SU-DHL-6 (cell line): ENCODE results near the gene TSHZ2.

Source experiments
- EZH2phosphoT487 ChIP-seq: fragments of 200-600 bp; sonication (generic), shearing (Covaris generic); conservative IDR thresholded peaks from 2 replicates; pipeline ENCODE4 v1.6.1; 2018; ENCODE audit warnings: mild to moderate bottlenecking, antibody characterized with exemption, low read length, moderate library complexity, mixed read lengths
- TF ChIP-seq, protein P1 (sequence below): fragments of 200-600 bp; sonication (generic); IDR thresholded peaks from one replicate; pipeline ENCODE4 v1.5.1; 2017; ENCODE audit warnings: antibody characterized with exemption, mild to moderate bottlenecking, low read length, moderate library complexity; ENCODE audit not compliant: insufficient read depth, poor library complexity, severe bottlenecking

DNA sequence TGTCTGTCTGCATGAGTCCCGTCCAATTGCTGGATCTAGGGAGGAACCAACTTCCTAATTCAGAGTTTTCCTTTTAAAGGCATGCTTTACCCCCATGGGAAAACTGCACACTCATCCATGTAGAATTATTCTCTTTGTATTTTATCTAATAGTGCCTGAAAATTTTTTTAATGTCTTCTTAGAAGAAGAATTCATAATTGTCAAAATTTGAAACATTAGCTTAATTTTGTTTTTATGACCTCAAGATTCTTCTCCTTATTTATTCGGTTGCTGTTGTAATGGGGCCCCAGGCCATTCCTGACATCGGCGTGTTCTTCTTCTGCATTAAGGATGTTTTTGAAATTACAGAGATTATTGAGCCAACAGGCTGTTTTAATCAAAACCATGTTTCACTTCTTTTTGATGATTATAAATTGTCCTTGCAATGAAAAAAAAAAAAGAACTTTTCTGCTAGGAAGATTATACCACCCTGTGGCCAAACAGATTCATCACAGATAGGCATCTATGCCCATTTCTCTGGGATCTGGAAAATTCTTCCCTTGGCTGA, 521.2 kb downstream of the TSHZ2 start:
- no peak for TF ChIP-seq EZH2phosphoT487
- TF ChIP-seq, protein P1, sequence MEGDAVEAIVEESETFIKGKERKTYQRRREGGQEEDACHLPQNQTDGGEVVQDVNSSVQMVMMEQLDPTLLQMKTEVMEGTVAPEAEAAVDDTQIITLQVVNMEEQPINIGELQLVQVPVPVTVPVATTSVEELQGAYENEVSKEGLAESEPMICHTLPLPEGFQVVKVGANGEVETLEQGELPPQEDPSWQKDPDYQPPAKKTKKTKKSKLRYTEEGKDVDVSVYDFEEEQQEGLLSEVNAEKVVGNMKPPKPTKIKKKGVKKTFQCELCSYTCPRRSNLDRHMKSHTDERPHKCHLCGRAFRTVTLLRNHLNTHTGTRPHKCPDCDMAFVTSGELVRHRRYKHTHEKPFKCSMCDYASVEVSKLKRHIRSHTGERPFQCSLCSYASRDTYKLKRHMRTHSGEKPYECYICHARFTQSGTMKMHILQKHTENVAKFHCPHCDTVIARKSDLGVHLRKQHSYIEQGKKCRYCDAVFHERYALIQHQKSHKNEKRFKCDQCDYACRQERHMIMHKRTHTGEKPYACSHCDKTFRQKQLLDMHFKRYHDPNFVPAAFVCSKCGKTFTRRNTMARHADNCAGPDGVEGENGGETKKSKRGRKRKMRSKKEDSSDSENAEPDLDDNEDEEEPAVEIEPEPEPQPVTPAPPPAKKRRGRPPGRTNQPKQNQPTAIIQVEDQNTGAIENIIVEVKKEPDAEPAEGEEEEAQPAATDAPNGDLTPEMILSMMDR = no peak
